ENCODE measurements around the gene TEX11. TPM values are rescaled to one million over a fixed set of nuclear protein-coding genes. Genes with fewer than 3 reads are reported as not detected.

Gene TEX11
- total RNA-seq, 1 experiment from 2014 or later, result not detected

DNA sequence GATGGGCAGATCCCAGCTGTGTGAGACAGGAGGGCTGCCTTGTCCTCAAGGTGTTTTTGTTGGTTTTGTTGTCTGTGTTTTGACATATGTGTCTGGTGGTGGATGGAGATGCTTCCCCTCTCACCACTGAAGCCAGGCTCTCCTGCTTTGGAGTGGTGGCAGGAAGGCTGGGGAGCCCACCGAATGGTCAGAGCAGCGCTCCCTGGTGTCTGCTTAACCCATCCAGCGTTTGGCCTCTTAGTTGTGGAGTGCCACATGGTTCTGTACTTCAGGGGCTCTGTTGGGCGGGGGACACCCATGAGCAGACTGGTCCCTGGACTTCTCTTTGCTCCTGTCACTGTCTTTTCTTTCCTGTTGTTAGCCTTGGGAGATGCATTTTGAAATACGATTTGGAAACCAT is 412.0 kb downstream of the TEX11 start:
- TF ChIP-seq EZH2 (IDR thresholded peaks at IDR 0.05; ENCODE audit: low read depth), result no peak
- TF ChIP-seq, protein P1, sequence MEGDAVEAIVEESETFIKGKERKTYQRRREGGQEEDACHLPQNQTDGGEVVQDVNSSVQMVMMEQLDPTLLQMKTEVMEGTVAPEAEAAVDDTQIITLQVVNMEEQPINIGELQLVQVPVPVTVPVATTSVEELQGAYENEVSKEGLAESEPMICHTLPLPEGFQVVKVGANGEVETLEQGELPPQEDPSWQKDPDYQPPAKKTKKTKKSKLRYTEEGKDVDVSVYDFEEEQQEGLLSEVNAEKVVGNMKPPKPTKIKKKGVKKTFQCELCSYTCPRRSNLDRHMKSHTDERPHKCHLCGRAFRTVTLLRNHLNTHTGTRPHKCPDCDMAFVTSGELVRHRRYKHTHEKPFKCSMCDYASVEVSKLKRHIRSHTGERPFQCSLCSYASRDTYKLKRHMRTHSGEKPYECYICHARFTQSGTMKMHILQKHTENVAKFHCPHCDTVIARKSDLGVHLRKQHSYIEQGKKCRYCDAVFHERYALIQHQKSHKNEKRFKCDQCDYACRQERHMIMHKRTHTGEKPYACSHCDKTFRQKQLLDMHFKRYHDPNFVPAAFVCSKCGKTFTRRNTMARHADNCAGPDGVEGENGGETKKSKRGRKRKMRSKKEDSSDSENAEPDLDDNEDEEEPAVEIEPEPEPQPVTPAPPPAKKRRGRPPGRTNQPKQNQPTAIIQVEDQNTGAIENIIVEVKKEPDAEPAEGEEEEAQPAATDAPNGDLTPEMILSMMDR (conservative IDR thresholded peaks at IDR 0.05), result no peak
- DNase-seq, result no peak
- H3K27ac ChIP-seq, result no peak overlapping the region
- no peaks in the 10 kb centered on the region for H3F3A ChIP-seq (ENCODE audit: insufficient read depth, low read depth)
- BruUV-seq (replicated peaks), result no TSS peak
- no peaks in the 10 kb centered on the region for H3K4me1 ChIP-seq (replicated peaks; ENCODE audit: insufficient read depth)
- no peaks in the 10 kb centered on the region for H3K9me2 ChIP-seq (ENCODE audit: insufficient read depth)
- no peaks in the 10 kb centered on the region for H4K20me1 ChIP-seq (ENCODE audit: insufficient read depth)
- H3K9me3 ChIP-seq (ENCODE audit: insufficient read depth, low read depth), result no peaks in the 10 kb centered on the region
- ChIA-PET CTCF (no interaction called here), POLR2A (ENCODE audit: unreplicated experiment) (no interaction called here)
- H3K79me2 ChIP-seq (ENCODE audit: low read depth), result no peaks in the 10 kb centered on the region
- H3K27me3 ChIP-seq (ENCODE audit: insufficient read depth, low read depth), result no peaks in the 10 kb centered on the region
- H3K4me2 ChIP-seq, result no peak overlapping the region
- H3K36me3 ChIP-seq (ENCODE audit: low read depth), result 0 out of 2 replicates have a peak, but pooled peaks cover 4% of the 10 kb centered on the region
- H3K4me3 ChIP-seq, result no peak overlapping the region
- intact Hi-C loops (cut with micrococcal nuclease; ENCODE audit: unreplicated experiment), result no loop called here
- no peak overlapping the region for H2AFZ ChIP-seq

DNA sequence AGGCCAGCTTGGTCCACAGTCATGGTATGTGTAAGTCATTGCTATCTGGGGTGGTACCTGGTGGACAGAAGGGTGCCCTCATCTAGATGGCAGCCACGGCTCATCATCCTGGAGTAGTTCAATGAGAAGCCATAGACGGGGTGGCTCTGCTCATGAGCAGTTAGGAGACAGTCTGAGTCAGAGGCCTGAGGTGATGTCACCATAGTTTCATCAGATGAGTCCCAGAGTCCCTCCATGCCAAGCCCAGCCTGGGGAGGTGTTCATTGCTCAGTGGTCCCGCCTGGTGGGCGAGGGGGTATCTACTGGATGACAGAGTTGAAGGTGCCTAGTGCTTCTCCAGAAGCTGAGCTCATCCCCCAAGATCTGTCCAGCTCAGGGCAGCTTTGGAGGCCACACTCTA is 414.1 kb downstream of the TEX11 start:
- BruUV-seq (replicated peaks), result no TSS peak
- DNase-seq, result no peak
- no peaks in the 10 kb centered on the region for H3K9me3 ChIP-seq (ENCODE audit: insufficient read depth, low read depth)
- intact Hi-C loops (cut with micrococcal nuclease; ENCODE audit: unreplicated experiment), result no loop called here
- no peak overlapping the region for H3K4me3 ChIP-seq
- H3K36me3 ChIP-seq (ENCODE audit: low read depth), result 0 out of 2 replicates have a peak, but pooled peaks cover 4% of the 10 kb centered on the region
- H2AFZ ChIP-seq, result no peak overlapping the region
- H3K4me1 ChIP-seq (replicated peaks; ENCODE audit: insufficient read depth), result no peaks in the 10 kb centered on the region
- no peaks in the 10 kb centered on the region for H3K79me2 ChIP-seq (ENCODE audit: low read depth)
- H4K20me1 ChIP-seq (ENCODE audit: insufficient read depth), result no peaks in the 10 kb centered on the region
- no peaks in the 10 kb centered on the region for H3K9me2 ChIP-seq (ENCODE audit: insufficient read depth)
- ChIA-PET CTCF (no interaction called here), POLR2A (ENCODE audit: unreplicated experiment) (no interaction called here)
- no peaks in the 10 kb centered on the region for H3K27me3 ChIP-seq (ENCODE audit: insufficient read depth, low read depth)
- TF ChIP-seq, protein P1 (conservative IDR thresholded peaks at IDR 0.05), result no peak
- TF ChIP-seq EZH2 (IDR thresholded peaks at IDR 0.05; ENCODE audit: low read depth), result no peak
- H3K4me2 ChIP-seq, result no peak overlapping the region
- no peak overlapping the region for H3K27ac ChIP-seq
- H3F3A ChIP-seq (ENCODE audit: insufficient read depth, low read depth), result no peaks in the 10 kb centered on the region

DNA sequence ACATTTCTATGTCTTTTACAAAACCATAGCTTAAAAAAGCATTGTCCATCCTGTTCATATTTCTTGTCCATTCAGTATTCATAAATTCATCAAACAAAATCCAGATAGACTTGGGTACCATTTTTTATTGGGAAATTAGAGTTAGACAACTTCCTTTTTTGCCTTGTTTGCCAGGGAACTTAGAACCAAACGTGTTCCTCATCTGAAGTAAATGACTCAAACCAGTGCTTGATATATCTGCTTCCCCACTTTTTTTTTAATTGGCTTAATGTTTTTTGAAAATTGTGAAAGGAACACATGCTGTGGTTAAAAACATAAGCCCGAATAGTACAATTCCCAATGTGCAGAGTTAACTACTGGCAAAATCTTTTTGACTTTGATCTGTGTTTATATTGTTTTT is 419.7 kb downstream of the TEX11 start:
- Histone ChIP-seq H3K9me2 (ENCODE audit: insufficient read depth) (no peaks in the 10 kb centered on the region), H3K79me2 (ENCODE audit: low read depth) (no peaks in the 10 kb centered on the region), H3K4me2 (no peak overlapping the region), H3K4me3 (no peak overlapping the region), H2AFZ (no peak overlapping the region), H3K27me3 (ENCODE audit: insufficient read depth, low read depth) (no peaks in the 10 kb centered on the region), H3K4me1 (replicated peaks; ENCODE audit: insufficient read depth) (no peaks in the 10 kb centered on the region), H4K20me1 (ENCODE audit: insufficient read depth) (peaks cover 6% of the 10 kb centered on the region; the same call in 1 of the 2 replicates), H3F3A (ENCODE audit: insufficient read depth, low read depth) (no peaks in the 10 kb centered on the region), H3K9me3 (ENCODE audit: insufficient read depth, low read depth) (no peaks in the 10 kb centered on the region), H3K27ac (no peak overlapping the region), H3K36me3 (ENCODE audit: low read depth) (peaks cover 7% of the 10 kb centered on the region; the same call in 1 of the 2 replicates)
- ChIA-PET POLR2A (ENCODE audit: unreplicated experiment) (no interaction called here), CTCF (no interaction called here)
- no peak for TF ChIP-seq EZH2 (IDR thresholded peaks at IDR 0.05; ENCODE audit: low read depth)
- TF ChIP-seq, protein P1 (conservative IDR thresholded peaks at IDR 0.05), result no peak
- DNase-seq, result no peak
- intact Hi-C loops (cut with micrococcal nuclease; ENCODE audit: unreplicated experiment), result no loop called here
- no TSS peak for BruUV-seq (replicated peaks)
